HCT116 (cell line): ENCODE data around the gene CERS2. TPM values are rescaled to one million over a fixed set of nuclear protein-coding genes. Genes with fewer than 3 reads are reported as not detected.

ENCODE experiments used
- ATAC-seq: fragments of 200-7000 bp; cut with Tn5 transposase; 2 replicates; pipeline ENCODE4 v1.9.1; 2020; ENCODE audit warnings: mild to moderate bottlenecking, moderate library complexity
- BruUV-seq: library from RNA; stranded (reverse); fragments of 400-500 nt; replicated peaks from 2 replicates; lab custom pipeline; 2021; lab: Mats Ljungman, UMichigan
- CTCF ChIA-PET: fragments of 300-600 bp; sonication (Branson Sonifier 250); formaldehyde crosslinking; loops from one replicate; lab custom pipeline; 2021; ENCODE audit warnings: antibody characterized with exemption; lab: Charles Lee
- POLR2A ChIA-PET: fragments of 300-600, 350-600 bp; sonication (Branson Sonifier 250); formaldehyde crosslinking; loops from one replicate; lab custom pipeline; 2021; ENCODE audit warnings: antibody characterized with exemption; lab: Charles Lee
- RAD21 ChIA-PET, 2 experiments: fragments of 300-600 bp; sonication (Branson Sonifier 250); formaldehyde crosslinking; loops; one replicate each; lab custom pipeline; 2023; ENCODE audit warnings: low total read pairs in 2 of 2; ENCODE audit not compliant: uncharacterized antibody in 2 of 2, unreplicated experiment in 2 of 2, low non-redundant PET in 1 of 2; lab: Charles Lee
- DNase-seq: peaks from one replicate; pipeline ENCODE4 v3.0.0-alpha.2; 2010; ENCODE audit warnings: low read depth, low spot score
- H2AFZ ChIP-seq: fragments of 200-600 bp; shearing (Covaris generic), sonication (generic); 2 replicates; pipeline ENCODE4 v1.6.1; 2017; ENCODE audit warnings: low read depth, mixed run types, mixed read lengths, antibody characterized with exemption, low read length; ENCODE audit not compliant: poor library complexity, severe bottlenecking
- H3K27ac ChIP-seq: 2 replicates; pipeline ENCODE4 v1.5.1; 2012; ENCODE audit warnings: low read depth, low read length
- H3K27me3 ChIP-seq: fragments of 200-600 bp; sonication (generic); 2 replicates; pipeline ENCODE4 v1.6.1; 2016; ENCODE audit warnings: mixed run types, low read length, mixed read lengths; ENCODE audit not compliant: insufficient read depth
- H3K36me3 ChIP-seq, 2 experiments: fragments of 200-500 bp in 1 of 2; fragments of 200-600 bp in 1 of 2; sonication (Bioruptor generic) in 1 of 2; sonication (generic) in 1 of 2; 2 replicates each; pipeline versions ENCODE4 v1.5.1 to v1.6.1; 2014 to 2016; ENCODE audit warnings: low read length in 2 of 2, inconsistent platforms in 1 of 2, mixed read lengths in 1 of 2, mixed run types in 1 of 2; ENCODE audit not compliant: insufficient read depth in 2 of 2, control insufficient read depth in 1 of 2
- H3K4me1 ChIP-seq, 2 experiments: fragments of 200-600 bp in 1 of 2; sonication (generic) in 1 of 2; 2 replicates each; pipeline versions ENCODE4 v1.5.1 to v1.6.1; 2012 to 2017; ENCODE audit warnings: low read length in 2 of 2, inconsistent platforms in 1 of 2, mild to moderate bottlenecking in 1 of 2, mixed read lengths in 1 of 2, mixed run types in 1 of 2, moderate library complexity in 1 of 2; ENCODE audit not compliant: insufficient read depth in 2 of 2, control insufficient read depth in 1 of 2
- H3K4me2 ChIP-seq: fragments of 200-600 bp; sonication (generic); 2 replicates; pipeline ENCODE4 v1.6.1; 2017; ENCODE audit warnings: mixed run types, low read length, mixed read lengths
- H3K4me3 ChIP-seq, 2 experiments: fragments of 200-600 bp in 1 of 2; sonication (generic) in 1 of 2; replicated peaks in 1 of 2; 2 replicates each; pipeline ENCODE4 v1.5.1; 2011 to 2016; ENCODE audit warnings: low read length in 2 of 2, control low read depth in 1 of 2, low read depth in 1 of 2, mild to moderate bottlenecking in 1 of 2, mixed read lengths in 1 of 2, mixed run types in 1 of 2
- H3K79me2 ChIP-seq: fragments of 200-600 bp; sonication (generic); 2 replicates; pipeline ENCODE4 v1.6.1; 2017; ENCODE audit warnings: mild to moderate bottlenecking, mixed run types, low read length, moderate library complexity, mixed read lengths; ENCODE audit not compliant: insufficient read depth
- H3K9ac ChIP-seq: fragments of 200-600 bp; sonication (generic); 2 replicates; pipeline ENCODE4 v1.6.1; 2016; ENCODE audit warnings: low read length, mixed read lengths
- H3K9me2 ChIP-seq: fragments of 200-600 bp; sonication (generic), shearing (Covaris generic); 2 replicates; pipeline ENCODE4 v1.6.1; 2017; ENCODE audit warnings: mixed run types, mild to moderate bottlenecking, moderate library complexity; ENCODE audit not compliant: insufficient read depth
- H3K9me3 ChIP-seq, 2 experiments: fragments of 200-500 bp in 1 of 2; fragments of 200-600 bp in 1 of 2; sonication (Bioruptor generic) in 1 of 2; sonication (generic) in 1 of 2; 2 replicates each; pipeline ENCODE4 v1.6.1; 2014 to 2017; ENCODE audit warnings: low read length in 2 of 2, mixed read lengths in 2 of 2, inconsistent platforms in 1 of 2, low read depth in 1 of 2, mild to moderate bottlenecking in 1 of 2, mixed run types in 1 of 2, moderate library complexity in 1 of 2; ENCODE audit not compliant: control insufficient read depth in 1 of 2, insufficient read depth in 1 of 2
- H4K20me1 ChIP-seq: fragments of 200-600 bp; sonication (generic), shearing (Covaris generic); 2 replicates; pipeline ENCODE4 v1.6.1; 2017; ENCODE audit warnings: mixed run types, mild to moderate bottlenecking, moderate library complexity; ENCODE audit not compliant: insufficient read depth
- CEBPB ChIP-seq: IDR thresholded peaks from 2 replicates; pipeline ENCODE4 v1.6.1; 2012; ENCODE audit warnings: low read depth
- EGR1 ChIP-seq: IDR thresholded peaks from 2 replicates; pipeline ENCODE4 v1.6.1; 2012; ENCODE audit warnings: low read depth
- FOSL1 ChIP-seq: IDR thresholded peaks from 2 replicates; pipeline ENCODE4 v1.6.1; 2012; ENCODE audit warnings: low read depth
- RAD21 ChIP-seq: IDR thresholded peaks from 2 replicates; pipeline ENCODE4 v1.6.1; 2012; ENCODE audit warnings: low read depth, mild to moderate bottlenecking
- SIN3A ChIP-seq: IDR thresholded peaks from 2 replicates; pipeline ENCODE4 v1.6.1; 2012; ENCODE audit warnings: low read depth
- ZBTB33 ChIP-seq: IDR thresholded peaks from 2 replicates; pipeline ENCODE4 v1.6.1; 2011; ENCODE audit warnings: mild to moderate bottlenecking, low read length, moderate library complexity; ENCODE audit not compliant: insufficient replicate concordance; ENCODE audit errors: extremely low read depth
- ZFX ChIP-seq: fragments of 450-650 bp; IDR thresholded peaks from 2 replicates; pipeline ENCODE4 v1.6.1; 2017
- ZNF274 ChIP-seq: fragments of 200-500 bp; sonication (Bioruptor generic); IDR thresholded peaks from 2 replicates; pipeline ENCODE4 v1.6.1; 2014; ENCODE audit warnings: mild to moderate bottlenecking, low read depth, low read length, inconsistent platforms
- intact Hi-C: fragments of 100-400 bp; cut with micrococcal nuclease; formaldehyde crosslinking; loops from 2 replicates; pipeline ENCODE4 v1.10.0; 2022
- total RNA-seq: library from RNA; stranded (reverse); gene quantifications from one replicate; pipeline ENCODE4 v1.2.1, GENCODE V29; 2021; ENCODE audit not compliant: unreplicated experiment
- TF ChIP-seq, protein P1 (sequence below), 3 experiments: fragments of 200-600 bp in 1 of 3; sonication (generic) in 1 of 3; IDR thresholded peaks in 2 of 3; conservative IDR thresholded peaks in 1 of 3; 2 replicates each; pipeline ENCODE4 v1.5.1; 2012 to 2017; ENCODE audit warnings: low read depth in 2 of 3, low read length in 2 of 3, antibody characterized with exemption in 1 of 3, borderline replicate concordance in 1 of 3, control low read depth in 1 of 3, mild to moderate bottlenecking in 1 of 3, mixed read lengths in 1 of 3, mixed run types in 1 of 3, moderate library complexity in 1 of 3; ENCODE audit not compliant: insufficient read depth in 1 of 3

The CERS2 gene
- total RNA-seq, 1 experiment from 2014 or later: 218 TPM

GRCh38 chr1:150987924-150988323, 13.3 kb upstream of the CERS2 start:
- CTCF ChIA-PET: no interaction called here
- no peaks in the 10 kb centered on the region for H3K9me2 ChIP-seq
- H4K20me1 ChIP-seq: no peaks in the 10 kb centered on the region
- no peak overlapping the region for H3K4me2 ChIP-seq
- no TSS peak for BruUV-seq
- POLR2A ChIA-PET: no interaction called here
- H3K4me1 ChIP-seq: peaks cover 19 to 23% of the 10 kb centered on the region in 2 experiments
- ATAC-seq (no peak), DNase-seq (no peak)
- H3K9me3 ChIP-seq: no peaks in the 10 kb centered on the region
- no peaks in the 10 kb centered on the region for H3K79me2 ChIP-seq
- intact Hi-C loops: no loop called here
- H3K9ac ChIP-seq: no peak overlapping the region
- RAD21 ChIA-PET: no interaction called here
- no peak overlapping the region for H2AFZ ChIP-seq
- no peaks in the 10 kb centered on the region for H3K27me3 ChIP-seq
- no peaks in the 10 kb centered on the region for H3K36me3 ChIP-seq
- no peak for TF ChIP-seq CEBPB
- no peak for TF ChIP-seq RAD21
- TF ChIP-seq ZBTB33: no peak
- TF ChIP-seq SIN3A: no peak
- TF ChIP-seq, protein P1, sequence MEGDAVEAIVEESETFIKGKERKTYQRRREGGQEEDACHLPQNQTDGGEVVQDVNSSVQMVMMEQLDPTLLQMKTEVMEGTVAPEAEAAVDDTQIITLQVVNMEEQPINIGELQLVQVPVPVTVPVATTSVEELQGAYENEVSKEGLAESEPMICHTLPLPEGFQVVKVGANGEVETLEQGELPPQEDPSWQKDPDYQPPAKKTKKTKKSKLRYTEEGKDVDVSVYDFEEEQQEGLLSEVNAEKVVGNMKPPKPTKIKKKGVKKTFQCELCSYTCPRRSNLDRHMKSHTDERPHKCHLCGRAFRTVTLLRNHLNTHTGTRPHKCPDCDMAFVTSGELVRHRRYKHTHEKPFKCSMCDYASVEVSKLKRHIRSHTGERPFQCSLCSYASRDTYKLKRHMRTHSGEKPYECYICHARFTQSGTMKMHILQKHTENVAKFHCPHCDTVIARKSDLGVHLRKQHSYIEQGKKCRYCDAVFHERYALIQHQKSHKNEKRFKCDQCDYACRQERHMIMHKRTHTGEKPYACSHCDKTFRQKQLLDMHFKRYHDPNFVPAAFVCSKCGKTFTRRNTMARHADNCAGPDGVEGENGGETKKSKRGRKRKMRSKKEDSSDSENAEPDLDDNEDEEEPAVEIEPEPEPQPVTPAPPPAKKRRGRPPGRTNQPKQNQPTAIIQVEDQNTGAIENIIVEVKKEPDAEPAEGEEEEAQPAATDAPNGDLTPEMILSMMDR (IDR thresholded peaks at IDR 0.05 in 2 of 3, conservative IDR thresholded peaks at IDR 0.05 in 1 of 3; ENCODE audit: borderline replicate concordance in 1 of 3, insufficient read depth in 1 of 3, low read depth in 2 of 3, low read length in 2 of 3): no peak
- no peak for TF ChIP-seq EGR1
- TF ChIP-seq FOSL1: no peak
- no peak for TF ChIP-seq ZNF274
- no peak for TF ChIP-seq ZFX
- TF ChIP-seq, all 23 proteins: peak for 0
- no peak overlapping the region for H3K4me3 ChIP-seq
- no peak overlapping the region for H3K27ac ChIP-seq
